Thoracic aorta (tissue), 2 donors: Measurements from ENCODE around the gene MID1. TPM values are rescaled to one million over a fixed set of nuclear protein-coding genes. Genes with fewer than 3 reads are reported as not detected.

Experiments used
- ATAC-seq: fragments of 150-250 bp; one replicate; pipeline ENCODE4 v1.8.0; 2017; ENCODE audit warnings: low read depth; ENCODE audit not compliant: insufficient number of reproducible peaks, low FRiP score
- DNase-seq: peaks from one replicate; pipeline ENCODE4 v3.0.0-alpha.2; 2020; ENCODE audit warnings: low spot score
- H3K27ac ChIP-seq, 2 donors: fragments of 200-600 bp; sonication (generic); 1 replicate in 1 of 2; 2 replicates in 1 of 2; pipeline ENCODE4 v1.5.1; 2016; ENCODE audit warnings: mild to moderate bottlenecking in 2 of 2, moderate library complexity in 2 of 2
- H3K27me3 ChIP-seq: fragments of 200-600 bp; sonication (generic); replicated peaks from 2 replicates; pipeline ENCODE4 v1.6.0; 2016; ENCODE audit warnings: mild to moderate bottlenecking; ENCODE audit not compliant: insufficient read depth
- H3K36me3 ChIP-seq: fragments of 200-600 bp; sonication (generic); one replicate; pipeline ENCODE4 v1.5.1; 2016
- H3K4me1 ChIP-seq, 2 donors: fragments of 200-600 bp; sonication (generic); 1 replicate in 1 of 2; 2 replicates in 1 of 2; pipeline versions ENCODE4 v1.5.1 to v1.6.0; 2016; ENCODE audit warnings: low read depth in 2 of 2, mild to moderate bottlenecking in 1 of 2; ENCODE audit not compliant: control insufficient read depth in 1 of 2
- H3K4me3 ChIP-seq: fragments of 200-600 bp; sonication (generic); 2 replicates; pipeline ENCODE4 v1.5.1; 2016; ENCODE audit warnings: mild to moderate bottlenecking
- H3K9me3 ChIP-seq: fragments of 200-600 bp; sonication (generic); 2 replicates; pipeline ENCODE4 v1.5.1; 2016
- total RNA-seq, 2 donors: library from RNA; depleted of rRNA; stranded (reverse); fragments of >200 nt; gene quantifications; one replicate each; pipeline versions ENCODE4 v1.1.0 to v1.2.3, GENCODE V29; 2016
- TF ChIP-seq, protein P1 (sequence below): fragments of 200-600 bp; sonication (generic); IDR thresholded peaks from one replicate; pipeline ENCODE4 v1.5.1; 2019; ENCODE audit warnings: antibody characterized with exemption

MID1 gene
- total RNA-seq, 2 donors from 2014 or later = 37.0 to 37.7 TPM

DNA sequence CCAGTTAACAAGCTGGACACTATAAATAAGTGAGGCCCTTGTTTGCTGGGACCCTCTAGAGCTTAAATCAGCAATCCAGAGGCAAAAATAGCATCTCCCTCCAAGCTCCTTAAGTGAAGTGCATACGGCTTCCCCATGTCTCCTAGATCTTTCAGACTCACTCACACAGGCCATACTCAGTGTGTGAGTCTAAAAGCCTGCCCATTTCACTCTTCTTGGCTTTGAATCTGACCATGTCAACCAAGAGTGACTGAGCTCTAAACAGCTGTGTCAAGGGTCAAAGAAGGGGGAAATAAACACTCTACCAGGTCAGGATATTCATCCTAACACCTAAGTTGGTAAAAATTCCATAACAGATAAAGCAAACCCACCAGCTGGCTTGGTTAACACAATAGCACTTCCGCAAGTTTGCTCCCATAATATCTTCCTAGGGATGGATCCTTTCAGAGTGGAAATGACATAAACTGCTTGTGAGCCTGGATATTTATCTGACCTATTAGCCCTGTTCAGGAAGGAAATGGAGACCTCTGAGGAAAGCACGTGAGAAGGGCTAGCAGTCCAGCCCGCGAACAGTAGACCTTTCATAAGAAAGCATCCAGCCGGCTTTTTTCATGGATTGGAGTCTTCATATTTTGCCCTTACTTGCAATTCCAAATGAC is 65.6 kb downstream of the MID1 start:
- Histone ChIP-seq H3K9me3 (no peaks in the 10 kb centered on the region), H3K4me1 (no peaks in the 10 kb centered on the region), H3K4me3 (no peak overlapping the region), H3K27me3 (no peaks in the 10 kb centered on the region), H3K27ac (no peak overlapping the region), H3K36me3 (no peaks in the 10 kb centered on the region)
- ATAC-seq (no peak), DNase-seq (no peak)
- TF ChIP-seq, protein P1, sequence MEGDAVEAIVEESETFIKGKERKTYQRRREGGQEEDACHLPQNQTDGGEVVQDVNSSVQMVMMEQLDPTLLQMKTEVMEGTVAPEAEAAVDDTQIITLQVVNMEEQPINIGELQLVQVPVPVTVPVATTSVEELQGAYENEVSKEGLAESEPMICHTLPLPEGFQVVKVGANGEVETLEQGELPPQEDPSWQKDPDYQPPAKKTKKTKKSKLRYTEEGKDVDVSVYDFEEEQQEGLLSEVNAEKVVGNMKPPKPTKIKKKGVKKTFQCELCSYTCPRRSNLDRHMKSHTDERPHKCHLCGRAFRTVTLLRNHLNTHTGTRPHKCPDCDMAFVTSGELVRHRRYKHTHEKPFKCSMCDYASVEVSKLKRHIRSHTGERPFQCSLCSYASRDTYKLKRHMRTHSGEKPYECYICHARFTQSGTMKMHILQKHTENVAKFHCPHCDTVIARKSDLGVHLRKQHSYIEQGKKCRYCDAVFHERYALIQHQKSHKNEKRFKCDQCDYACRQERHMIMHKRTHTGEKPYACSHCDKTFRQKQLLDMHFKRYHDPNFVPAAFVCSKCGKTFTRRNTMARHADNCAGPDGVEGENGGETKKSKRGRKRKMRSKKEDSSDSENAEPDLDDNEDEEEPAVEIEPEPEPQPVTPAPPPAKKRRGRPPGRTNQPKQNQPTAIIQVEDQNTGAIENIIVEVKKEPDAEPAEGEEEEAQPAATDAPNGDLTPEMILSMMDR = no peak

DNA sequence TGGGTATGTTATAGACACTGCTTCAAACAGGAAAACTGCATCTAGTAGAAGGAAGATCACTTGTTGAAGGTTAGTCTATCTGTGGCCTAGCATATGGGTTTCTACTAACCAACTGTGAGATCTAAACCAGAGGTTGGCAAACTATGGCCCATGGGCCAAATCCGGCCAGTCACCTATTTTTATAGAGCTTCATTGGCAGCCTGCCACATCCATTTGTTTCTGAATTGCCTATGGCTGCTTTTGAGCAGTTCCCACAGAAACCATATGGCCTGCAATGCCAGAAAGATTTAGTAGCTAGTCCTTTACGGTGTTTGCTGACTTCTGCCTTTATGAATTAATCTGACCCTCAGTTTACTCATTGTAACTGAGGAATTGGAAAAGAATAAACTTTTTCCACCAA is 71.1 kb downstream of the MID1 start:
- Histone ChIP-seq H3K9me3 (no peaks in the 10 kb centered on the region), H3K4me1 (peaks cover 0 to 12% of the 10 kb centered on the region in 2 donors), H3K36me3 (no peaks in the 10 kb centered on the region), H3K4me3 (no peak overlapping the region), H3K27ac (no peak overlapping the region), H3K27me3 (no peaks in the 10 kb centered on the region)
- ATAC-seq (no peak), DNase-seq (no peak)
- TF ChIP-seq, protein P1 = no peak

DNA sequence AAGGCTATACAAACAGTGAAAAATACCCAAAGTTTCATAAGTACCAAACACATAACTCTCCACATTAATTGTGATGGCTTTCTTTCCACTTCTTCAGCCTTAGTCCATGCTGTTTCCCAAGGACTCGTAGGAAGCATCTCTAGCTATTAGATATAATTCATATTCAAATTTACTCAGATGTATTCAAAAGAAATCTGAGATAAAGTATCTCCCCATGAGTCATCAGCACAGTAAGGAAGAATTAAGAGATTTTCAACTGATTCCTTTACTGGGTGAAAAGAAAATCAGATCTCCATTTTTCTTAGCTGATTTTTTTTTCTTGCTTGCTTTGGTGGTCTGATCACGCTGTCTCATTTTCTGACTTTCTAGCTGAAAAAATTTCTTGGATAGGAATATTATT is 71.7 kb downstream of the MID1 start:
- ATAC-seq (no peak), DNase-seq (no peak)
- Histone ChIP-seq H3K27me3 (no peaks in the 10 kb centered on the region), H3K4me3 (no peak overlapping the region), H3K36me3 (no peaks in the 10 kb centered on the region), H3K9me3 (no peaks in the 10 kb centered on the region), H3K4me1 (peaks cover 0 to 12% of the 10 kb centered on the region in 2 donors), H3K27ac (no peak overlapping the region)
- TF ChIP-seq, protein P1 = no peak

GRCh38 chrX:10545882-10546281 is 74.5 kb downstream of the MID1 start:
- Histone ChIP-seq H3K27me3 (no peaks in the 10 kb centered on the region), H3K9me3 (no peaks in the 10 kb centered on the region), H3K4me1 (peaks cover 0 to 12% of the 10 kb centered on the region in 2 donors), H3K4me3 (no peak overlapping the region), H3K27ac (no peak overlapping the region), H3K36me3 (no peaks in the 10 kb centered on the region)
- TF ChIP-seq, protein P1 = no peak
- no peak for DNase-seq
- no peak for ATAC-seq

- Histone ChIP-seq H3K9me3 (no peaks in the 10 kb centered on the region), H3K27ac (no peak overlapping the region), H3K4me1 (no peaks in the 10 kb centered on the region), H3K4me3 (no peak overlapping the region), H3K27me3 (no peaks in the 10 kb centered on the region), H3K36me3 (no peaks in the 10 kb centered on the region)
- TF ChIP-seq, protein P1 = no peak
- DNase-seq (no peak), ATAC-seq (no peak)
Observed at GRCh38 chrX:10542586-10542985, 77.8 kb downstream of the MID1 start.
